ENCODE measurements around the gene CDKN2D. TPM values are rescaled to one million over a fixed set of nuclear protein-coding genes. Genes with fewer than 3 reads are reported as not detected.

The CDKN2D gene
- total RNA-seq, 1 donor from 2014 or later = 10.1 TPM

DNA sequence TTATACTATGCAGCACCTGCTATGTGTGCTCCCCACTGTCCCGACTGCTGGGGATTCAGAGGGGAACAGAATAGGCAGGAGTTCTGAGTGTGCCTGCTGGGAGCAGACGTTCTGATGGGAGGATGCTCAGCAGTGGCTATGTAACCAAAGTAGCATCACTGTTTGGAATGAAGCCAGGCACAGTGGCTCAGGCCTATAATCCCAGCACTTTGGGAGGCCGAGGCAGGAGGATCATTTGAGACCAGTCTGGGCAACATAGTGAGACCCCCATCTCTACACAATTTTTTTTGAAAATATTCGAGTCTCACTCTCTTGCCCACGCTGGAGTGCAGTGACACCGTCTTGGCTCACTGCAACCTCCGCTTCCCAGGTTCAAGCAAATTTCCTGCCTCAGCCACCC lies 19.0 kb downstream of the CDKN2D start:
- TF ChIP-seq, protein P1, sequence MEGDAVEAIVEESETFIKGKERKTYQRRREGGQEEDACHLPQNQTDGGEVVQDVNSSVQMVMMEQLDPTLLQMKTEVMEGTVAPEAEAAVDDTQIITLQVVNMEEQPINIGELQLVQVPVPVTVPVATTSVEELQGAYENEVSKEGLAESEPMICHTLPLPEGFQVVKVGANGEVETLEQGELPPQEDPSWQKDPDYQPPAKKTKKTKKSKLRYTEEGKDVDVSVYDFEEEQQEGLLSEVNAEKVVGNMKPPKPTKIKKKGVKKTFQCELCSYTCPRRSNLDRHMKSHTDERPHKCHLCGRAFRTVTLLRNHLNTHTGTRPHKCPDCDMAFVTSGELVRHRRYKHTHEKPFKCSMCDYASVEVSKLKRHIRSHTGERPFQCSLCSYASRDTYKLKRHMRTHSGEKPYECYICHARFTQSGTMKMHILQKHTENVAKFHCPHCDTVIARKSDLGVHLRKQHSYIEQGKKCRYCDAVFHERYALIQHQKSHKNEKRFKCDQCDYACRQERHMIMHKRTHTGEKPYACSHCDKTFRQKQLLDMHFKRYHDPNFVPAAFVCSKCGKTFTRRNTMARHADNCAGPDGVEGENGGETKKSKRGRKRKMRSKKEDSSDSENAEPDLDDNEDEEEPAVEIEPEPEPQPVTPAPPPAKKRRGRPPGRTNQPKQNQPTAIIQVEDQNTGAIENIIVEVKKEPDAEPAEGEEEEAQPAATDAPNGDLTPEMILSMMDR (IDR thresholded peaks at IDR 0.05) = no peak
- no peak for ATAC-seq (ENCODE audit: low read depth)
- no peak overlapping the region for H3K27ac Mint-ChIP-seq
- ChIA-PET CTCF (no interaction called here), POLR2A (no interaction called here)
- no peak for DNase-seq
- no peak overlapping the region for H3K4me3 Mint-ChIP-seq
- H3K9me3 Mint-ChIP-seq = no peaks in the 10 kb centered on the region
- peaks cover 33% of the 10 kb centered on the region for H3K4me1 Mint-ChIP-seq
- no peaks in the 10 kb centered on the region for H3K27me3 Mint-ChIP-seq
- H3K36me3 Mint-ChIP-seq (ENCODE audit: low read depth) = peaks cover 61% of the 10 kb centered on the region
- intact Hi-C loops (cut with micrococcal nuclease) = no loop called here

DNA sequence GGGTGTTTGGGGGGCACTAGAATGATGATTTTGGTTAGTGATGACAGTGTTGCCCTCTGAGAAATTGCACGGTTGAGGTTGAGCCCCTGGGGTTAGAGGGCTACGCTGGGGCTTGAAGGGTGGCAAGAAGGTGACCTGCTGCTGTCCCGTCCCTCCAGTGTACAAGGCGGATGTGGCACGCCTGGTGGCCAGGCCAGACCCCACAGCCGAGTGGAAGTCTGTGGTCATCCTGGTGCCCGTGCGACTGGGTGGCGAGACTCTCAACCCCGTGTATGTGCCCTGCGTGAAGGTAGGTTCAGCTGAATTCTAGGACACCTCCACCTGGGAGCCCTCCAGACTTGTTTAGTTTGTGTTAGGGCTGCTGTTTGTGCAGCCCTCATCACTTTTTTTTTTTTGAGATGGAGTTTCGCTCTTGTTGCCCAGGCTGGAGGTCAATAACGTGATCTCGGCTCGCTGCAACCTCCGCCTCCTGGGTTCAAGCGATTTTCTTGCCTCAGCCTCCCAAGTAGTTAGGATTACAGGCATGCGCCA lies 20.0 kb downstream of the CDKN2D start:
- Mint-ChIP-seq H3K36me3 (ENCODE audit: low read depth) (peaks cover 57% of the 10 kb centered on the region), H3K9me3 (no peaks in the 10 kb centered on the region), H3K27ac (no peak overlapping the region), H3K27me3 (no peaks in the 10 kb centered on the region), H3K4me3 (no peak overlapping the region), H3K4me1 (peaks cover 29% of the 10 kb centered on the region)
- ATAC-seq (ENCODE audit: low read depth) = no peak
- TF ChIP-seq, protein P1 (IDR thresholded peaks at IDR 0.05) = no peak
- ChIA-PET CTCF (no interaction called here), POLR2A (no interaction called here)
- intact Hi-C loops (cut with micrococcal nuclease) = no loop called here
- no peak for DNase-seq

DNA sequence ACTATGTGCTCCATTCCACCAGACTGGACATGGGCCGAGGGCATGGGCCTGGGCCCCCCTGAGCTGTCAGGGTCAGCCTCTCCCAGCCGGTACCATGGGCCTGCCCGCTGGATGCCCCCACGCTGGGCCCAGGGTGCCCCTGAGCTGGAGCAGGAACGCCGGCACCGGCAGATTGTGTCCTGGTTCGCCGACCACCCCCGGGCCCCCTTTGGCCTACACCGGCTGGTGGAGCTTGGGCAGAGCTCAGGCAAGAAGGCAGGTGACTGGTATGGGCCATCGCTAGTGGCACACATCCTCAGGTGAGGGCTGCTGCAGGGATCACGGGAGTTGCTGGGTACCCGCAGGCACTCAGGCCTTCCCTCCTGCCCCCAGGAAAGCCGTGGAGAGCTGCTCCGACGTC lies 22.0 kb downstream of the CDKN2D start:
- Mint-ChIP-seq H3K4me3 (no peak overlapping the region), H3K36me3 (ENCODE audit: low read depth) (peaks cover 38% of the 10 kb centered on the region), H3K27ac (no peak overlapping the region), H3K9me3 (no peaks in the 10 kb centered on the region), H3K4me1 (peaks cover 15% of the 10 kb centered on the region), H3K27me3 (no peaks in the 10 kb centered on the region)
- DNase-seq (no peak), ATAC-seq (ENCODE audit: low read depth) (no peak)
- intact Hi-C loops (cut with micrococcal nuclease) = no loop called here
- ChIA-PET CTCF (interaction anchor here (0.8 kb wide), 1 partner anchor 15 kb away, joined by 3 read pairs; no protein-coding TSS in a partner anchor), POLR2A (interaction anchor here (0.7 kb wide), 1 partner anchor 57 kb away, joined by 7 read pairs; no protein-coding TSS in a partner anchor)
- TF ChIP-seq, protein P1 (IDR thresholded peaks at IDR 0.05) = no peak

DNA sequence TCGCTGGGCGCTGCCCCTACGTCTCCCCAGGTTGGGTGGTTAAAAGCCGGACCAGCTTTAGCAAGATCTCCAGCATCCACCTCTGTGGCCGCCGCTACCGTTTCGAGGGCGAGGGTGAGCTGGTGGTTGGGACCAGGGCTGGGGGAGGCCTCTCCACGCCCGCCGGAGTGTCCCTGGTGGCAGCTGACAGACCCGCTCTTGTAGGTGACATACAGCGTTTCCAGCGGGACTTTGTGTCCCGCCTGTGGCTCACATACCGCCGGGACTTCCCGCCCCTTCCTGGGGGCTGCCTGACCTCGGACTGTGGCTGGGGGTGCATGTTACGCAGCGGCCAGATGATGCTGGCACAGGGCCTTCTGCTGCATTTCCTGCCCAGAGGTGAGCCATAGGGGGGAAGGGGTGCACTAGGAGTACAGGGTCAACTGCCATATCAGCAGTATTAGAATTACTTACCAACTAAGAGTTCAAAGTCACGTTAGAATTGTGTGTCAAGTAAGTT lies 24.0 kb downstream of the CDKN2D start:
- intact Hi-C loops (cut with micrococcal nuclease) = no loop called here
- peaks cover 15% of the 10 kb centered on the region for H3K4me1 Mint-ChIP-seq
- H3K27ac Mint-ChIP-seq = peak overlapping the region; percentile 72
- peaks cover 22% of the 10 kb centered on the region for H3K36me3 Mint-ChIP-seq (ENCODE audit: low read depth)
- peaks cover 3% of the 10 kb centered on the region for H3K27me3 Mint-ChIP-seq
- H3K4me3 Mint-ChIP-seq = peak overlapping the region; percentile 86
- CTCF ChIA-PET = no interaction called here
- no peak for DNase-seq
- POLR2A ChIA-PET = interaction anchor here (3.0 kb wide), 1 partner anchor 9 kb away, joined by 16 read pairs; no protein-coding TSS in a partner anchor
- H3K9me3 Mint-ChIP-seq = no peaks in the 10 kb centered on the region
- no peak for ATAC-seq (ENCODE audit: low read depth)
- TF ChIP-seq, protein P1 (IDR thresholded peaks at IDR 0.05) = no peak

DNA sequence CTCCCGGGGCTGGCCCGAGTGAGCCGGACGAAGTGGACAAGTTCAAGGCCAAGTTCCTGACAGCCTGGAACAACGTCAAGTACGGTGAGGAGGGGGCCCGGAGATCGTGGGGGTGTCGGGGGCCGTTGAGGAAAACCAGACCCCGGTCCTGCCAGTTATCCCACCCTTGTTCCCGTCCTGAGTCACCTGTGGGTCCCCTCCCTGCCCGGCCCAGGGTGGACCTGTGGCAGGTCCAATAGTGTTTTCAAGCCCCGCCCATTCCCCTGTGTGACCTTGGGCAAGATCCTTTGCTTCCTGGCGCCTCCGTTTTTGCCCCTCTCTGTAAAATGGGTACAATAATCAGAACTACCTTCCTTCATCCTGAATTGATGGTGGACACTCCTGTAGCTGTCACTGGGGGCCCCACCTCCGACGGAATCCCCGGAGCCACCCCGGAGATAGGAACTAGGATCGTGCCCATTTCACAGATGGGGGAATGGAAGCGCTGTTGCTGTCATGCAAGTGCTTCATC lies 24.5 kb downstream of the CDKN2D start:
- ATAC-seq (ENCODE audit: low read depth) (peak; percentile 3), DNase-seq (peak; percentile 29)
- TF ChIP-seq, protein P1 (IDR thresholded peaks at IDR 0.05) = no peak
- ChIA-PET CTCF (no interaction called here), POLR2A (interaction anchor here (3.0 kb wide), 1 partner anchor 9 kb away, joined by 16 read pairs; no protein-coding TSS in a partner anchor)
- H3K27ac Mint-ChIP-seq = peak overlapping the region; percentile 72
- H3K36me3 Mint-ChIP-seq (ENCODE audit: low read depth) = peaks cover 19% of the 10 kb centered on the region
- intact Hi-C loops (cut with micrococcal nuclease) = no loop called here
- peaks cover 3% of the 10 kb centered on the region for H3K27me3 Mint-ChIP-seq
- H3K4me3 Mint-ChIP-seq = peak overlapping the region; percentile 86
- peaks cover 15% of the 10 kb centered on the region for H3K4me1 Mint-ChIP-seq
- H3K9me3 Mint-ChIP-seq = no peaks in the 10 kb centered on the region
